H9 (cell line): Measurements from ENCODE around the gene DOCK1. TPM values are rescaled to one million over a fixed set of nuclear protein-coding genes. Genes with fewer than 3 reads are reported as not detected.

ENCODE experiments used
- DNase-seq: peaks from one replicate; pipeline ENCODE4 v3.0.0-alpha.2; 2017
- H2AFZ ChIP-seq: one replicate; pipeline ENCODE4 v1.6.1; 2013; ENCODE audit warnings: mild to moderate bottlenecking, low read length, control low read depth, moderate library complexity
- H2AK5ac ChIP-seq: 2 replicates; pipeline ENCODE4 v1.6.1; 2013; ENCODE audit warnings: low read length, control low read depth, mixed read lengths; ENCODE audit not compliant: insufficient read length
- H2BK120ac ChIP-seq: one replicate; pipeline ENCODE4 v1.6.1; 2013; ENCODE audit warnings: low read depth, mild to moderate bottlenecking, low read length, control low read depth, inconsistent platforms; ENCODE audit not compliant: poor library complexity, severe bottlenecking
- H2BK12ac ChIP-seq: 2 replicates; pipeline ENCODE4 v1.6.1; 2013; ENCODE audit warnings: low read length, control low read depth, mixed read lengths, low read depth; ENCODE audit not compliant: insufficient read length
- H2BK15ac ChIP-seq: 2 replicates; pipeline ENCODE4 v1.6.1; 2013; ENCODE audit warnings: low read depth, low read length, control low read depth
- H2BK20ac ChIP-seq: one replicate; pipeline ENCODE4 v1.6.1; 2013; ENCODE audit warnings: low read depth, mild to moderate bottlenecking, low read length, control low read depth, inconsistent platforms; ENCODE audit not compliant: poor library complexity, severe bottlenecking
- H2BK5ac ChIP-seq: 2 replicates; pipeline ENCODE4 v1.6.1; 2013; ENCODE audit warnings: low read length, control low read depth, mixed read lengths; ENCODE audit not compliant: insufficient read length
- H3K14ac ChIP-seq: 2 replicates; pipeline ENCODE4 v1.6.1; 2013; ENCODE audit warnings: low read length, control low read depth; ENCODE audit not compliant: insufficient read depth
- H3K18ac ChIP-seq: 2 replicates; pipeline ENCODE4 v1.6.1; 2013; ENCODE audit warnings: low read depth, mild to moderate bottlenecking, mixed read lengths, low read length, control low read depth; ENCODE audit not compliant: insufficient read length
- H3K23ac ChIP-seq: 2 replicates; pipeline ENCODE4 v1.6.1; 2013; ENCODE audit warnings: low read length, control low read depth, mixed read lengths, low read depth; ENCODE audit not compliant: insufficient read length
- H3K23me2 ChIP-seq: 2 replicates; pipeline ENCODE4 v1.6.1; 2013; ENCODE audit warnings: low read depth, mild to moderate bottlenecking, mixed read lengths, low read length, control low read depth; ENCODE audit not compliant: insufficient read length, poor library complexity, severe bottlenecking
- H3K27ac ChIP-seq: 2 replicates; pipeline ENCODE4 v1.5.1; 2013; ENCODE audit warnings: low read length, control low read depth, mixed read lengths, low read depth; ENCODE audit not compliant: insufficient read length
- H3K27me3 ChIP-seq: 2 replicates; pipeline ENCODE4 v1.6.1; 2013; ENCODE audit warnings: low read length, control low read depth, inconsistent platforms; ENCODE audit not compliant: insufficient read depth
- H3K4ac ChIP-seq: 2 replicates; pipeline ENCODE4 v1.6.1; 2013; ENCODE audit warnings: low read depth, mild to moderate bottlenecking, control low read depth, inconsistent platforms, low read length, moderate library complexity
- H3K4me1 ChIP-seq: 2 replicates; pipeline ENCODE4 v1.6.1; 2013; ENCODE audit warnings: low read length, control low read depth, inconsistent platforms; ENCODE audit not compliant: insufficient read depth
- H3K4me2 ChIP-seq: 2 replicates; pipeline ENCODE4 v1.6.1; 2013; ENCODE audit warnings: low read length, control low read depth, mixed read lengths; ENCODE audit not compliant: insufficient read length, insufficient read depth
- H3K56ac ChIP-seq: 2 replicates; pipeline ENCODE4 v1.6.1; 2013; ENCODE audit warnings: low read depth, mild to moderate bottlenecking, mixed read lengths, low read length, control low read depth; ENCODE audit not compliant: insufficient read length
- H3K79me1 ChIP-seq: 2 replicates; pipeline ENCODE4 v1.6.1; 2013; ENCODE audit warnings: low read depth, mild to moderate bottlenecking, moderate library complexity, low read length, control low read depth, inconsistent platforms; ENCODE audit not compliant: insufficient read depth, poor library complexity, severe bottlenecking
- H3K79me2 ChIP-seq: 2 replicates; pipeline ENCODE4 v1.6.1; 2013; ENCODE audit warnings: low read length, control low read depth, inconsistent platforms; ENCODE audit not compliant: insufficient read depth
- H3K9ac ChIP-seq: 2 replicates; pipeline ENCODE4 v1.6.1; 2013; ENCODE audit warnings: low read length, control low read depth, mixed read lengths; ENCODE audit not compliant: insufficient read length; ENCODE audit errors: extremely low read depth
- H3K9me3 ChIP-seq: one replicate; pipeline ENCODE4 v1.6.1; 2013; ENCODE audit warnings: low read depth, low read length, inconsistent platforms; ENCODE audit not compliant: control insufficient read depth
- H3T11ph ChIP-seq: one replicate; pipeline ENCODE4 v1.6.1; 2013; ENCODE audit warnings: mild to moderate bottlenecking, low read length, control low read depth, inconsistent platforms
- H4K20me1 ChIP-seq: one replicate; pipeline ENCODE4 v1.6.1; 2013; ENCODE audit not compliant: control insufficient read depth, insufficient read length, insufficient read depth
- H4K5ac ChIP-seq: 2 replicates; pipeline ENCODE4 v1.6.1; 2013; ENCODE audit warnings: low read depth, mild to moderate bottlenecking, mixed read lengths, low read length, control low read depth; ENCODE audit not compliant: insufficient read length
- H4K8ac ChIP-seq: replicated peaks from 2 replicates; pipeline ENCODE4 v1.6.1; 2013; ENCODE audit warnings: low read length, control low read depth, mixed read lengths, low read depth; ENCODE audit not compliant: insufficient read length
- H4K91ac ChIP-seq: 2 replicates; pipeline ENCODE4 v1.6.1; 2013; ENCODE audit warnings: low read depth, mild to moderate bottlenecking, moderate library complexity, mixed read lengths, low read length, control low read depth; ENCODE audit not compliant: insufficient read length
- H3K27ac Mint-ChIP-seq, 3 experiments: 2 replicates in 2 of 3; 3 replicates in 1 of 3; pipeline ENCODE4 v1.8.0; 2020 to 2021; ENCODE audit warnings: mixed read lengths in 3 of 3, mild to moderate bottlenecking in 1 of 3, moderate library complexity in 1 of 3
- H3K27me3 Mint-ChIP-seq: 2 replicates; pipeline ENCODE4 v1.8.0; 2021; ENCODE audit warnings: low read depth, mild to moderate bottlenecking, moderate library complexity, mixed read lengths
- H3K36me3 Mint-ChIP-seq, 3 experiments: 2 replicates in 2 of 3; 3 replicates in 1 of 3; pipeline ENCODE4 v1.8.0; 2020 to 2021; ENCODE audit warnings: low read depth in 3 of 3, mixed read lengths in 3 of 3; ENCODE audit not compliant: insufficient read depth in 1 of 3
- H3K4me1 Mint-ChIP-seq, 2 experiments: 2 replicates each; pipeline ENCODE4 v1.8.0; 2020; ENCODE audit warnings: mixed read lengths in 2 of 2
- H3K4me3 Mint-ChIP-seq, 2 experiments: 2 replicates in 1 of 2; 3 replicates in 1 of 2; pipeline ENCODE4 v1.8.0; 2020 to 2021; ENCODE audit warnings: mild to moderate bottlenecking in 2 of 2, mixed read lengths in 2 of 2, moderate library complexity in 1 of 2
- H3K9me3 Mint-ChIP-seq, 2 experiments: 2 replicates in 1 of 2; 3 replicates in 1 of 2; pipeline ENCODE4 v1.8.0; 2020; ENCODE audit warnings: mild to moderate bottlenecking in 2 of 2, mixed read lengths in 2 of 2, moderate library complexity in 1 of 2
- CTCF ChIP-seq: fragments of 200-600 bp; sonication (generic); conservative IDR thresholded peaks from 3 replicates; pipeline ENCODE4 v1.8.0; 2021; ENCODE audit warnings: antibody characterized with exemption, mild to moderate bottlenecking
- WGBS: extraction: QIAGEN DNeasy Blood & Tissue Kit; methylation state at CpG from one replicate; pipeline ENCODE4 v1.1.7; 2013; ENCODE audit warnings: missing lambda C conversion rate, low lambda C conversion rate, mixed read lengths; ENCODE audit not compliant: insufficient read length; ENCODE audit errors: extremely low coverage; 5-methylcytosine and 5-hydroxymethylcytosine counted together
- total RNA-seq: library from RNA; stranded (reverse); gene quantifications from 2 replicates; pipeline ENCODE4 v1.2.1, GENCODE V29; 2021

The DOCK1 gene
- total RNA-seq, 1 experiment from 2014 or later = 57.0 TPM

GRCh38 chr10:126911301-126911700 is 6.1 kb downstream of the DOCK1 start:
- TF ChIP-seq CTCF = no peak
- Histone ChIP-seq H3K23ac (no peak overlapping the region), H4K8ac (no peak overlapping the region), H4K91ac (no peak overlapping the region), H3K18ac (no peak overlapping the region), H3K9me3 (no peaks in the 10 kb centered on the region), H2AK5ac (no peak overlapping the region), H3K23me2 (no peaks in the 10 kb centered on the region), H2BK20ac (no peak overlapping the region), H2AFZ (no peak overlapping the region), H4K5ac (no peak overlapping the region), H3K79me2 (peaks cover 46% of the 10 kb centered on the region; the same call in 1 of the 2 replicates), H3K4ac (no peak overlapping the region), H2BK120ac (no peak overlapping the region), H3K27me3 (no peaks in the 10 kb centered on the region), H3K4me1 (peaks cover 9% of the 10 kb centered on the region; the same call in 1 of the 2 replicates), H3K79me1 (peaks cover 6% of the 10 kb centered on the region), H2BK5ac (no peak overlapping the region), H3K9ac (no peak overlapping the region), H2BK12ac (no peak overlapping the region), H2BK15ac (no peak overlapping the region), H4K20me1 (peaks cover 3% of the 10 kb centered on the region), H3K56ac (no peak overlapping the region), H3K14ac (no peak overlapping the region), H3K4me2 (no peak overlapping the region), H3K27ac (no peak overlapping the region), H3T11ph (no peak overlapping the region)
- Mint-ChIP-seq H3K4me3 (no peak overlapping the region), H3K4me1 (peaks cover 24 to 29% of the 10 kb centered on the region in 2 experiments), H3K27me3 (no peaks in the 10 kb centered on the region), H3K36me3 (peaks cover 9 to 18% (median 14%) of the 10 kb centered on the region in 3 experiments; a peak in 6 of 7 replicates), H3K27ac (peak overlapping the region in 2 of 3 experiments; percentile 53 to 54; a peak in 3 of 7 replicates), H3K9me3 (no peaks in the 10 kb centered on the region; a peak in 1 of 5 replicates)
- no peak for DNase-seq
- WGBS = no CpG with 5 or more reads among the region's 11 CpGs
